Activated CD4-positive, alpha-beta T cell treated with anti-CD3 and anti-CD28 coated beads, Interleukin-2, Interleukin-4, amounts not matched to agents 100 ng/mL and 50 ng/mL, durations not matched to agents 16 hours and 8 hours (primary cell): Measurements from ENCODE around the gene RNF145.
"Not testable (repeated sequence)": the region's sequence is repeated elsewhere in the genome, so short reads cannot be mapped to it uniquely, and the experiment has no call there.

Experiments
- DNase-seq: peaks from one replicate; pipeline ENCODE4 v3.0.0-alpha.2; 2020; ENCODE audit warnings: low spot score

RNF145 gene

GRCh38 chr5:159209438-159210209 lies at the start of gene RNF145:
Gene RNF145 (minus strand): TSS chr5:159209553. CDS start chr5:159203617, 5,936 bp downstream.
- DNase-seq, result peak; percentile 83

- DNase-seq, result no peak
These were observed 49.0 kb upstream of the RNF145 start for GRCh38 chr5:159258361-159258760.

- no peak for DNase-seq
These were observed 48.4 kb upstream of the RNF145 start for GRCh38 chr5:159257629-159258283.

GRCh38 chr5:159257007-159257406 lies 47.7 kb upstream of the RNF145 start:
- DNase-seq, result no peak

- DNase-seq, result no peak
These were observed 42.8 kb upstream of the RNF145 start for GRCh38 chr5:159252195-159252594.

- no peak for DNase-seq
These were observed 39.8 kb upstream of the RNF145 start for GRCh38 chr5:159249158-159249557.

- DNase-seq, result no peak
These were observed 35.5 kb upstream of the RNF145 start for GRCh38 chr5:159244890-159245289.

GRCh38 chr5:159244163-159244562 lies 34.8 kb upstream of the RNF145 start:
- no peak for DNase-seq

- DNase-seq, result no peak
These were observed 34.0 kb upstream of the RNF145 start for GRCh38 chr5:159243385-159243784.

GRCh38 chr5:159242656-159243055 lies 33.3 kb upstream of the RNF145 start:
- no peak for DNase-seq

GRCh38 chr5:159241946-159242552 lies 32.7 kb upstream of the RNF145 start:
- no peak for DNase-seq

GRCh38 chr5:159240301-159240870 lies 31.0 kb upstream of the RNF145 start:
- DNase-seq, result peak; percentile 20

GRCh38 chr5:159235871-159236520 lies 26.6 kb upstream of the RNF145 start:
- not testable (repeated sequence) for DNase-seq

- no peak for DNase-seq
These were observed 21.8 kb upstream of the RNF145 start for GRCh38 chr5:159231167-159231566.

- DNase-seq, result no peak
These were observed 21.3 kb upstream of the RNF145 start for GRCh38 chr5:159230657-159231056.

GRCh38 chr5:159228097-159228496 lies 18.7 kb upstream of the RNF145 start:
- not testable (repeated sequence) for DNase-seq

GRCh38 chr5:159227452-159227851 lies 18.1 kb upstream of the RNF145 start:
- DNase-seq, result no peak

- DNase-seq, result no peak
These were observed 17.1 kb upstream of the RNF145 start for GRCh38 chr5:159226451-159226850.

- no peak for DNase-seq
These were observed 15.1 kb upstream of the RNF145 start for GRCh38 chr5:159224471-159224870.

GRCh38 chr5:159223469-159223868 lies 14.1 kb upstream of the RNF145 start:
- no peak for DNase-seq

- DNase-seq, result no peak
These were observed 10.9 kb upstream of the RNF145 start for GRCh38 chr5:159220206-159220605.

- DNase-seq, result no peak
These were observed 9.3 kb upstream of the RNF145 start for GRCh38 chr5:159218595-159219023.
